SKM-1 (cell line): ENCODE data around the gene GOLGA1.
A peak's percentile ranks its signal among the peaks of the same experiment; 100 is the strongest.
"Not testable (repeated sequence)": the region's sequence is repeated elsewhere in the genome, so short reads cannot be mapped to it uniquely, and the experiment has no call there.

Experiments
- DNase-seq: peaks from one replicate; lab custom pipeline; 2025; ENCODE audit not compliant: unreplicated experiment; lab: John Stamatoyannopoulos, UW

The GOLGA1 gene, protein sequence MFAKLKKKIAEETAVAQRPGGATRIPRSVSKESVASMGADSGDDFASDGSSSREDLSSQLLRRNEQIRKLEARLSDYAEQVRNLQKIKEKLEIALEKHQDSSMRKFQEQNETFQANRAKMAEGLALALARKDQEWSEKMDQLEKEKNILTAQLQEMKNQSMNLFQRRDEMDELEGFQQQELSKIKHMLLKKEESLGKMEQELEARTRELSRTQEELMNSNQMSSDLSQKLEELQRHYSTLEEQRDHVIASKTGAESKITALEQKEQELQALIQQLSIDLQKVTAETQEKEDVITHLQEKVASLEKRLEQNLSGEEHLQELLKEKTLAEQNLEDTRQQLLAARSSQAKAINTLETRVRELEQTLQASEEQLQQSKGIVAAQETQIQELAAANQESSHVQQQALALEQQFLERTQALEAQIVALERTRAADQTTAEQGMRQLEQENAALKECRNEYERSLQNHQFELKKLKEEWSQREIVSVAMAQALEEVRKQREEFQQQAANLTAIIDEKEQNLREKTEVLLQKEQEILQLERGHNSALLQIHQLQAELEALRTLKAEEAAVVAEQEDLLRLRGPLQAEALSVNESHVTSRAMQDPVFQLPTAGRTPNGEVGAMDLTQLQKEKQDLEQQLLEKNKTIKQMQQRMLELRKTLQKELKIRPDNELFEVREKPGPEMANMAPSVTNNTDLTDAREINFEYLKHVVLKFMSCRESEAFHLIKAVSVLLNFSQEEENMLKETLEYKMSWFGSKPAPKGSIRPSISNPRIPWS

DNA sequence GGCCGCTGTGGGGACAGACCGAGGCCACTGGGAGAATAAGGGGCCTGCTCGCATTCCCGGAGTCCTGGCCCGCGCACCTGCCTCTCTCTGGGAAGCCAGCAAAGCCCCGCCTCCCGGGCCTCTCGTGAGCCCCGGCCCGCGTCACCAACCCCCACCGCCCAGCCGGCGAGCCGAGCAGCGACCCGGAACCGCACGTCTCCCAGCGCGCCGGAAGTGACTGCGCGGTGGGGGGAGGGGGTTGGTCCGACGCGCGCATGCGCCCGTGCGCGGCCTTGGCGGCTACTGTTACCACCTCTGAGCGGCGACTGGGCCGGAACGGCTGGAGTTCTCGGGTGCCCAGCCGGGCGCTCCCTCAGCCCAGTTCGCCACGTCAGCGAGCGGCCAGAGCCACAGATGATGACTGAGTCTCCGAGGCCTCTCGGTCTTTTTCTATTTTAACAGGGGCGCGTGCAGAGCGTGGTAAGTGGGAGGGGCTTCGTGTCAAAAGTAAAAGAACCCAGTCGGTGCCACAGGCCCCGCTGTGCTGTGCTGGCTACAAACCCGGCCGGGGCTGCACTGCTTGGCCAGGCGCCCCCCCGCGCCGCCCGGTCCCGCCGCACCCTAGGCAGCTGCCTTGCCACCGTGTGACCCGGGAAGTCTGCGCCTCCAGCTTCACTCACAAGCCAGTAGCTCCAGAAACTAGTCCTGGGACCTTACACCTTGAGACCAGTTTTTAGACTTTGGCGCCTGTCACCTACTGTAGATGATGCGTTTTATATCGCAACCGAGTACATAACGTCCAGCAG lies at the start of gene GOLGA1:
TSS of gene GOLGA1 (minus strand) at position 190 of the 785 bp plus-strand sequence. CDS start 2,372 bp downstream, outside the sequence.
- DNase-seq = peak; percentile 91

DNA sequence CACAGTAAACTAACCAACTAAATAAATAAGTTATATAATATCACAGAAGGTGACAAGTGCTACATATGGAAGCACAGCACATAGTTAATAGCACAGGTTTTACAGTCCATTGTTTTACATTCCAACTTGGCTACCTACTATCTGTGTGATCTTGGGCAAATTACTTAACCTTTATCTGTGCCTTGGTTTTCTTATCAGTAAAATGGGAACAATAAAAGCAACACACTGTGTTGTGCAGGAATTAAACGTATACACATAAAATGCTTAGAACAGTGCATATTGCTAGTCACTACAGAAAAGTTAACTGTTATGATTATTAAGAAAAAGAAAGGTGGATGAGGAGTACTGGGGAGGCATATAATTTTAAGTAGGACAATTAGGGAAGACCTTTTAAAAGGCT lies 42.8 kb upstream of the GOLGA1 start:
- no peak for DNase-seq

DNA sequence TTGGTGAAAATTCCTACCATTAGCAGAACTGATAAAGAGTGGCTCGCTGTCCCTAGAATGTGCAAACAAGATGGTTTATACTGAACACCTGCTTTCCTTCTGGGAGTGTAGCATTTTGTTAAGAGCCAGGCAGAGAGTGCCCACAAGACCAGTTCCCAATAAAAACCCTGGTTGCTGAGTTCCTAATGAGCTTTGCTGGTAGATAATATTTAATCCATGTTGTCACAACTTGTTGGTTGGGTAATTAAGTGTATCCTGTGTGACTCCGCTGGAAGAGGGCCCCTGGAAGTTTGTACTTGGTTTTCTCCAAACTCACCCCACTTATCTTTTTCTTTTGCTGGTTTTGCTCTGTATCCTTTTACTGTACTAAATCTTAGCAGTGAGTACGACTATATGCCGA lies 39.5 kb upstream of the GOLGA1 start:
- DNase-seq = no peak

DNA sequence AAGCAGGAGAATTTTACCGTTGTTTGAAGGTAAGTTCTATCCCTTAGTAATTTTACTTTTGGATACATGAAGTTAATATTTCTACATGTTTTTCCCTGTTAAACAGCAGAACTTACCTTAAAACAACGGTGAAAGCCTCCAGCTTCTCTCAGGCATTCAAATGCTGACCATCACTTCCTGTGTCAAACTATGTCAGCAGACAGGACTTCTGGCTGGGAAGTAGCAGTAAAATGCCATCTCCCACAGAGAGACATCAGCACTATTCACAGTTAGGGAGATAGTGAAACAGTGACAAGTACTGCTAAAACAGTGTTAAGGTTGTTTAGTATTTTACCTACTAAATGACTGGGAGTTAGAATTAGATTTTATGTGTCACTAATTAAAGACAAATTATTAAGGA lies 34.2 kb upstream of the GOLGA1 start:
- DNase-seq = no peak

DNA sequence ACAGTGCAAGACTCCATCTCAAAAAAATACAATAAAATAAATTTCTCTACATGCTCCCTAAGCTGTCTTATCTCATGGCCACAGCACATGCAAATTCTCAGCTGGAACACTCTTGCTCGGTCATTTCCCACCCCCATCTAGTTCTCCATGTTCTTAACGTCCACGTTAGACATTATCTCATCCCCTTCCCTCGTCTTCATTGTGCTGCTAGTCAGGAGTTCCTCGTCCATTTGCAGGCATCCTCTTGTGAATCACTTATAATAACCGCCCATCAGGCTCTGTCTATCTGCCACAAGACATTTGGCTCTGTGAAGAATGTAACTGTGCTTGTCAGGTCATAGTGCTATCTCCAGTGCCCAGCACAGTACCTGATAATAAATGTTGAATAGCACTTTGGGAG lies 32.9 kb upstream of the GOLGA1 start:
- DNase-seq = no peak

DNA sequence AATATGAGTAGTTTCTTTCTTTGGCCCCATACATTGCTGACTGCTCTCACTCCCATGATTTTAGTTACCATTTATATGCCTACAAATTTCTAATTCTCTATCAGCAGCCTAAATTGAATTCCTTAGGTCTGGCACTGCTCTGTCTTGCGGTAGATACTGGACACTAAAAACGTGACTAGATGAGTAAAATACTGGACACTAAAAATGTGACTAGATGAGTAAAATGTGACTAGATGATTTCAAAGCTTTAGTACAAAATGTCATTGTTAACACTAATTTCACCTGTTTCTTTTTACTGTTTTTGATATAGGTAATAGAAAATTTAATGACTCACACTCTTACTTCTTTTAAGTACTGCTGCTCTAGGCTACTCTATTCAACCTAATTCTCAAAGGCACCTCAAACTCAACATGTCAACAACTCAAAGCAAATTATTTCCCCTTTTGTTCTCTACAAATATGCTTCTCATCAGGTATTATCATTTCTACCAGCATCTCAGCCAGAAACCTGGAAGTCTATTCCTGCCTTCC lies 31.4 kb upstream of the GOLGA1 start:
- DNase-seq = no peak

DNA sequence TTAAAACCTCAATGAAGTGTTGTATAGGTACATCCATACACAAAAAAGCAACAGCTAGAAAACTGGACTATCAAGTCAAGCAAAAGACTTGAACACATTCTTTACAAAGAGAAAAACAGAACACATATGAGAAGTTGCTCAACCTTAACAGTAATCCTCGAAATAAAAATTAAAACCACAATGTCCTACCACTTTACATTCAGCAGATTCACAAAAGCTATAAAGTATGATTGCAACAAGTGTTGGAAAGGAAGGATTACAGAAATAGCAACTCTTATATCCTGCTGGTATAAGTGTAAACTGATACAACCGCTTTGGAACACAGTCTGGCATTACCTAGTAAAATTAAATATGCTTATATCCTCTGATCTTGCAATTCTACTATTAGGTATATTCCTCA lies 28.5 kb upstream of the GOLGA1 start:
- DNase-seq = no peak

DNA sequence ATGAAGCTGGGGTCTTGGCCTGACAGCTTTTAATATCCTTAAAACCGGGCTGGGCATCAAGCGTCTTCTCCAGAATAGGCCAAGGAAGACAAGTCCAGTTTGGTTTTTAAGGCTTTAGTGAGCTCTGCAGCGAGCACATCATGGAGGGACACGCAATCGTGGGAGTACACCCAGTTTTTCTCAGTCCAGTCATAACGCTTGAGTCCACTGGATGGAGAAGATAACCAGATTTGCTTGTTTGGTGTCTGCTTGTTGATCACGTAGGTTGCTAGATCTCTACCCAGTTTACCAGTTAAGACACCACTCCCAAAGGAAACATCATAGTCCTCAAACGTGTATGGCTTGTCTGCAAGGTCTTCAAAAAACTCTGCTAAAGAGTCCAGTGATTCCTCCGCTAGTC lies 27.4 kb upstream of the GOLGA1 start:
- no peak for DNase-seq

DNA sequence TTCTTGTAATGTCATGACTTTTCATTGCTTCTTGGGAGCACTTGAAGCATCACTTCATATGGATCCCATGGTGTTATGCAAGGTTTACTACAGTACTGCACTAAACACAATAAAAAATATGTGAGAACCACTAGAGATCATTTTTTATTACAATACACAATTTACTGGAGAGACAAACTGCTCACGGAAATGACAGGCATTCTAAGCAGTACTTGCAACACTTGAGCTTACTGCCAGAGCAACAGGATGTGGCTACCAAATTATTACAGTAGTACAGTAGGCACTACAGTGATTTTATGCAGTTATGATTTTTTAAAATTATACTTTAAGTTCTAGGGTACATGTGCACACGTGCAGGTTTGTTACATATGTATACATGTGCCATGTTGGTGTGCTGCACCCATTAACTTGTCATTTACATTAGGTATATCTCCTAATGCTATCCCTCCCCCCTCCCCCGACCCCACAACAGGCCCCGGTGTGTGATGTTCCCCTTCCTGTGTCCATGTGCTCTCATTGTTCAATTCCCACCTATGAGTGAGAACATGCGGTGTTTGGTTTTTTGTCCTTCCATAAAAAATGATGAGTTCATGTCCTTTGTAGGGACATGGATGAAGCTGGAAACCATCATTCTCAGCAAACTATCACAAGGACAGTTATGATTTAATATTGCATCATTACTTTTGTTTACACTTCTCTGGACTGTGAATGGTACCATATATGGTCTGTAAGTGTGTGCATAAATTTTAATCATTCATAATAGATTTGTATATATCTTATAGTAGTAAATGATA lies 25.1 kb upstream of the GOLGA1 start:
- DNase-seq = not testable (repeated sequence)

DNA sequence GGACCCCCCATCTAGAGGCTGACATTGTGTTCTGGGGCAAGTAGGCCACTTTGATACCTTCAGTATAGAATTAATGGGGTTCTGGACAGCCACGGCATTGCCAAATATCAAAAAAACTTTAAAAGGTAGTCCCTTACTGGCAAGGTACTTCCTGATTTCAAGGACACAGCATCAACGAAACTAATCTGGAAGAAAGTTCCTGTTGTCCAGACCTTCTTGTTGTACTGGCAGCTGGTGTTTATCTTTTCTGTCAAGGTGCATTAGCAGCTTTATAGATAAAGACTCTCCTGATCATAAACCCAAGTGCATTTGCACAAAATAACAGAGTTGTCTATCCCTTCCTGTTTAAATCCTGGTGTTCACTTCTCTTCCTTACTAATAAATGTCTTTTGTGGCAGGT lies 23.7 kb upstream of the GOLGA1 start:
- DNase-seq = no peak

DNA sequence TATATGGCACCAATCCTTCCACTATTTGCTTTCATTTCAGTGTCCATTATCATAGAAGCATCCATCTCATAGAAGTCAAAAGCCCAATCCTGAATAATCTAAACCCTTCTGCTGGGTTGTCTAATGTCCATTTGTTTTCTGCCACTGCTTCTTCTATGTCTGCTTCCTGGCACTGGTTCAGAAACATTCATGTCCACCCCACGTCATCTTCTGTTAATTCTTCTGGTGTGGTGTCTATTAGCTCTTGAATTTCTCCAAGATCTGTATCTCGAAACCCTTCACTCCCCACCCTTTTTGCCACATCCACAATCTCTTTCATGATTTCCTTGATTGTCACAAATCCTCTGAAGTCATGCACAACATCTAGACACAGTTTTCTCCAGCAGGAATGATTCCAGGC lies 23.2 kb upstream of the GOLGA1 start:
- no peak for DNase-seq

DNA sequence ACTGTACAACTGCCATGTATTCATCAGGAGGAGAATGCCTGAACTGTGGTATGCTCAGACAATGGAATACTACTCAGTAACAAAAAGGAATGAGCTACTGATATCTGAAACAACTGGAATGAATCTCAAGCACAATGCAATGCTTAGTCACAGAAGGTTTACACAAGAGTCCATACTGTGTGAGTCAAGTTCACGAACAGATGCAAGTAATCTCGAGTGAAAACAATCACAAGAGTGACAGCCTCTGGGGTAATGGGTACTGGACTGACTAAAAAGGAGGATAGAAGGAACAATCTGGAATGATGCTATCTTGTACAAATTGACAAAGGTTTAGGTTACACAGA lies 19.5 kb upstream of the GOLGA1 start:
- no peak for DNase-seq

DNA sequence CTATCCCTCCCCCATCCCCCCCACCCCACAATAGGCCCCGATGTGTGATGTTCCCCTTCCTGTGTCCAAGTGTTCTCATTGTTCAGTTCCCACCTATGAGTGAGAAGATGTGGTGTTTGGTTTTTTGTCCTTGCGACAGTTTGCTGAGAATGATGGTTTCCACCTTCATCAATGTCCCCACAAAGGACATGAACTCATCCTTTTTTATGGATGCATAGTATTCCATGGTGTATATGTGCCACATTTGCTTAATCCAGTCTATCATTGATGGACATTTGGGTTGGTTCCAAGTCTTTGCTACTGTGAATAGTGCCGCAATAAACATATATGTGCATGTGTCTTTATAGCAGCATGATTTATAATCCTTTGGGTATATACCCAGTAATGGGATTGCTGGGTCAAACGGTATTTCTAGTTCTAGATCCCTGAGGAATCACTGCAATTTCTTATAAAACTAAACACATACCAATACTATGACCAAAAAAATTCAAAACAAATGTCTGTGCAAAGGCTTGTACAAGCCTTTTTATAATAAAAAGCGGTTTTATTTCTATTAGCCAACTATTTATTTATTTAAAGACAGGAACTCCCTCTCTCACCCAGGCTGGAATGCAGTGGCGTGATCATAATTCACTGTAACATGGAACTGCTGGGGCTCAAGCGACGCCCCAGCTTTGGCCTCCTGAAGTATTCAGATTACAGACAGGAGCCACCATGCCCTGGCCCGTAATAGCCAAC lies 19.0 kb upstream of the GOLGA1 start:
- DNase-seq = not testable (repeated sequence)

DNA sequence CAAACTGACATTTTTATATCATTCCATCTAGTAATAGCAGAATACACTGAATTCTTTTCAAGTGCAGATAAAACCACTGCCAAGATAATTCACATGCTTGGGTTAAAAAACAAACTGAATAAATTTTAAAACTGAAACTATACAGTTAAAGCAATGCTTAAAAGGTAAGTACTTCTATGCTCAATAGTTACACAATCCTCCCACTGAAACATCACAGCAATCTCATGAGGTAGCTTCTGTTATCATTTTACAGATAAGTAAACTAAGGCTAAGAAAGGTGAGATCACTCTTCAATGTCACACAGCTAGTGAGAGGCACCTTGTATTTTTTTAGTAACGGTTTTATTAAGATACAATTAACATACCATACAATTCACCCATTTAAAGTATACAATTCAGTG lies 13.4 kb upstream of the GOLGA1 start:
- no peak for DNase-seq

DNA sequence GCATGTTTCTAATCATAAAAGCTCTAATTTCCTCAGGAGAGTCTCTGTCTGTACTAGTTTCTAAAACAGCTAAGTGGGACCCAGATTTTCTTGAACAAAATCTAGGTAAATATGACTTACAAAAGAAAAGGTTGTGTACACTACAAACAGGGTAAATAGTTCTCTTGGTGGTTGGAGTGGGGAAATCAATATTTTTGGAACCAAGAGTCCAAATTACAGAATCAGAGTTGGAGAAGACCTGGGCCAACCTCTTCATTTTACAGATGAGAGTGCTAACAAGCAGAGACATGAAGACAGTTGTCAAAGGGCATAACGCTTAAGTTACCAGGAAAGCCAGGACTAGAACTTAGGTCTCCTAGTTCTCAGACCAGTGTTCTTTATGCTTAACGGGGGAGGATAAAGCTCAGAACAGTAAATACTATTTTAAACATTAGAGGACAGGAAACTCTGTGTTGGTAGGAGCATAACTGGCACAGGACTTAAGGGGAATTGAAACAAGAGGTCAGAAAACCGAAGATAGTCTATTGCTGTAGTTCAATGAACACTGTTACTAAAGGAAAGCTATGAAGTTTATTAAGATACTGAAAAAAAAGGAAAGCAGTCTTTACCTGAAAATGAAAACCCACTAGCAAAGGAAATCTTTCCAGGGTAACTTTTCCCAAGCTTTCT lies 9.3 kb upstream of the GOLGA1 start:
- no peak for DNase-seq

DNA sequence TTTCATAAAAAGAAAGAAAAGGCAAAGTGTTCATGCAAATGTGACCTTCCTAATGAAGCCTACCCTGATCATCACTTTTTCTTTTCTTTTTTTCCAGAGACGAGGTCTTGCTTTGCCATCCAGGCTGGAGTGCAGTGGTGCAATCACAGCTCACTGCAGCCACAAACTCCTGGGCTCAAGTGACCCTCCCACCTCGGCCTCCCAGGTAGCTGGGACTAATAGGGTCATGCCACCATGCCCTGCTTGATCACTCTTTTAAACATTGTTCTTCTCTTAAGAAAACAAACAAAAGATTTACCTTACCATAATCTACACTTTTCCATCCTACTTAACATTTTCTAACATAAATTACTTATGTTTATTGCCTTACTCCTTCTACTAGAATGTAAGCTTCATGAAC lies 8.5 kb upstream of the GOLGA1 start:
- DNase-seq = no peak

DNA sequence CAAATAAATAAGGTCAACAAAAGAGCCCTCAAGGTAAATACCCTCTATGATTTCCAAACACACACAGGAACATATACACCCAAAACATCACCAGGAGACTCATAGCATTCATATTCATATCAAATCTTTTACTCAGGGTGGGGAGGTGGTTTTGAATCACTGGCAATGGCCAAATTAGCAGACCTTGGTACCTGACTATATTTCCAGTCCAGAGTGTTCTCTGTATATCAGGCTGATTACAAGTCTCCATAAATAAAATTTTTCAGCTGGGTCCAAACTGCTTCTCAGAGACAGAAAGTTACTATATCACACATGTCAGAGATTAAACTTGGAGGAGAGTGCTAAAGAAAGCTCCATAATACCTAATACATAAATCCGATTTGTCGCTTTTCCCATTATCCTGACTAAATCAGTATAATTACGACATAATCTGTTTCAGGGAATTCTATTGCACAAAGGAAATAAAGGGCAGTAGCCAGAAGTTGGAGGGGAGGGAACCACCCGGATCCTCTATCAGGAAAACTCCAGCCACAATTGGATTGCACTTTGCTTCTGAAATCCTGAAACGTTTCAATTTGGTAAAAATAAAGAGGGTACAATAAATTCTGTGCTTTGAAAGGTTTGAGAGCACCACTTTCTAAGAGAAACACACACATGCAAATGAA lies 7.0 kb upstream of the GOLGA1 start:
- DNase-seq = no peak

DNA sequence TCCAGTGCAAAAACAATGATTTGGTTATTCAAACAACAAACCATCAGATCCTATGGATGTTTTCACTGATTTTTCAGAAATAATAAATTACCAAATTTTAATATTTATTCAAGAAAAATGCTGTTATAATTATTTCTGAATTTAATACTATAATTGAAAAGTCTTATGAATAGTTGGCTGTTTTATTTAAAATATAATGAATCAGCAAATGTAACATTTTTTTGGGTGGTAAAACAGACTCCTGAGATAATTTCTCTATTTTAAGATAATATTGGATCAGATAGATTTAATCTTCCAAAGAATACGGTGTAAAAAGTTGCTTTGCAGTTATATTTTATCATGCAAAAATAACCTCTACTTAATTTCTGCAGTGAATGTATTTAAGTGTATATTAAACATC lies 5.3 kb upstream of the GOLGA1 start:
- no peak for DNase-seq
